Astrocyte of the hippocampus (primary cell): ENCODE results near the gene ARHGEF33.

Source experiments
- DNase-seq: peaks from one replicate; pipeline ENCODE4 v3.0.0; 2011; ENCODE audit warnings: low read depth, low spot score

Gene ARHGEF33

GRCh38 chr2:39015424-39015823, 125.7 kb downstream of the ARHGEF33 start:
- DNase-seq: no peak

DNA sequence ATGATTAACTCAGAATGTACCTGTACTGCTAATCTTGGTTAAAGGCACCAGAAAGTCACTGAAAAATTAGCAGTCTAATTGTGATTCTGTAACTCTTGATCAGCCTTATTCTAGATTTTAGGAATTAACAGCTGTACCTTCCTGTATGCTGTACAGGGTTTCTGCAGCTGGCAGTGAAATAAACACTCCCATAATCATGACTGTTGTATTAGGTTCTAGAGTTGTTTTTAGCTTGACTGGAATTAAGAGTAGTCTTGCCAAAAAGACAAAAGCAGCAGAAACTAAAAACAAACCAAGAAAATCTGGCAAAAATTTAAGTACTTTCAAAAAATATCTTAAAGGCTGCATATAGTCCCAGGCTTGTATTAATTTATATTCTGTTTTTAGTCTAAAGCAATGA, 127.7 kb downstream of the ARHGEF33 start:
- DNase-seq: no peak

DNA sequence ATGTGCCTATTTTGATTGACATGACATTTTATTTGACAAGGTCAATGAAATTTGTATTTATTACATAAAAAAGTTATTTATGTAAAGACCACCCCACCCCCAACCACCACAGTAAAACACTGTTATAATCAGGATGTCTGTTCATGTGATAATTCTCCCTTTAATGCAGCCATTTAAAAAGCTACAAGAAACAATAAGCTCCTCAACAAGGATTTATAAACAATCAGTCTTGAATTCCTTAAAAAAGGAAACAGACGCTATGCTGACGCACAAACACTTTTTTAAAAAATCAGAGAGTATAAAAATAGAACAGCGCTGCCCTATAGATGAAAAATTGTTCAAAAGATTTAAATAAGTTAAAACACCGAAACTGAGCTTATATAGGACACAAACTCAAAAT, 129.0 kb downstream of the ARHGEF33 start:
- DNase-seq: no peak

DNA sequence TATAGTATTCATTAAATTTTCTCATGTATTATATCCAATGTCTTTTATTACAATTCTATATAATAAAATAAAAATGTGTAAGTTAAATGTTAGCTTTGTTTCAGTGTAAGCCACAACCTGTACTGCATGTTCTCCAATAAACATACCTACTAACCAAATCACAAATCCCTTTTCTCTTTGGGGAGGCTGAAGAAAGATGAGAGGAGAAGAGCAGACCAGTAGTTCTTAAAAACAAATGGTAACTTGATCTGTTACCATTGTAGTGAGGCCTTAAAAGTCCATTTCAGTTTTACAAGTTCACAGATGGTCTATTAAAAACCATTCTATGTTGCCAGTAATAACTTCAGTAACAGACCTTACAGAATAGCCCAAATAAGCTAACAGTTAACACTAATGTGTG, 130.7 kb downstream of the ARHGEF33 start:
- DNase-seq: no peak

- DNase-seq: no peak
Measured at GRCh38 chr2:39022642-39023235, 133.1 kb downstream of the ARHGEF33 start.

DNA sequence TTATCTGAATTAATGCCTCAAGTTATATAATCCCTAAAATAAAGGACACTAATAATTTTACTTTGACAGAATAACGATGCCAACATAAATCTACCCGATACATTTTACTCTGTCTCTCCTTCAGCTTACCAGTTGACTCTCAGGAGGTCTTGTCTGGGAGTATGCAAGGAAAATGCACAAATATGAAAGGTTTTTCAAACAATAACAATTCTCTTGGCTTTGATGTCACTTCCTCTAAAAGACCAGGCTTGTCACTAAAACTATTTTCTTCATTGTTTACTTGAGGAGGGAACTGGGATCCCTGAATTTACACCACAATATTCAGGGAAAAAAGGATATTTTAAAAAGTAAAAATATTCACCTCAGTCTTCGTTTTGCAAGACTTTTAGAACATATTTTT, 134.0 kb downstream of the ARHGEF33 start:
- DNase-seq: no peak

DNA sequence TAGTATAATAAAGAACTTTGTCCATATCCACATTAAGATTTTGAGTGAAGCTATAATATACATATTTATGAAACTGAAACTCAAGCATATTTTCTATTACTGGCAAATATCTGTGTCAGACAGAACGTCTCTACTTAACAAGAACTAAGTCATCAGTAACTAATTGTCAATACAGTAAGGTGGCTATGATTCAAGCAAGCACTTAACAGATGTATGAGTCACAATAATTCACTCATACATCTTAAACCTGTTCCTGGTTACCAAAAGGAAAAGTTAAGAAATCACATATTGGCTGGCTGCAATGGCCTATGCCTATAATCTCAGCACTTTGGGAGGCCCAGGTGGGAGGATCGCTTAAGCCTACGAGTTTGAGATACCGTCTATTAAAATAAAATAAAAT, 135.2 kb downstream of the ARHGEF33 start:
- DNase-seq: peak; percentile 3
